GM21786 (cell line): ENCODE measurements around the gene LRRC41.
A peak's percentile ranks its signal among the peaks of the same experiment; 100 is the strongest.
"Not testable (repeated sequence)": the region's sequence is repeated elsewhere in the genome, so short reads cannot be mapped to it uniquely, and the experiment has no call there.

Experiments used
- ATAC-seq: cut with Tn5 transposase; IDR thresholded peaks from one replicate; pipeline ENCODE4 v1.9.1; 2021; ENCODE audit not compliant: unreplicated experiment

The LRRC41 gene

GRCh38 chr1:46328182-46328581 lies 24.8 kb upstream of the LRRC41 start:
- ATAC-seq, result not testable (repeated sequence)

DNA sequence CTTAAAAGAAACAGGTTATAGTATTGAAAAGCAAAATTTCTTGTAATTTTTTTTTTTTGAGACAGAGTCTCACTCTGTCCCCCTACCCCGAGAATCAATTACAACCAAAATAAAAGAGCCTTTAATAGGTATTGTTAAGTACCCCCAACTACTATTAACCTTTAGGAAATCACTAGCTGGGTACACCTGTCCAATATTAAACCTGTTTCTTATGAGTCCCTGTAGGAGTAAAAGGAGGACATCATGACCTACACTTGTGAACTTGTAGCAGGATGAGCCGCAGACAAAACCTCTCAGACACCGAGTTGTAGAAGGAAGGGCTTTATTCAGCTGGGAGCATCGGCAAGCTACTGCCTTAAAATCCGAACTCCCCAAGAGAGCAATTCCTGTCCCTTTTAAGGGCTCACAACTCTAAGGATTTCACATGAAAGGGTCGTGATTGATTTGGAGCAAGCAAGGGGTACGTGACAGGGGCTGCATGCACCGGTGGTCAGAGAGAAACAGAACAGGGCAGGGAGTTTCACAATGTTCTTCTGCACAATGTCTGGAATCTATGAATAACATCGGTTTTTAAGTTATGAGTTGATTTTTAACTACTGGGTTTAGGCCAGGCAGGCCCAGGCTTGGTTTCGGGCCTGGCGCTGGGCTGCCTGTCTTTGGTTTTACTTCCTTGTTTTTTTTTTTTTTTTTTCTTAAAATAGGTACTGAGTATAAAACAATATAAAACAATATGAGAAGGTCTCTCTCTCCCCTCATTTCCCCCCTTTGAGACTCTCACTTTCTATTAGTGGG lies 22.1 kb upstream of the LRRC41 start:
- ATAC-seq, result not testable (repeated sequence)

GRCh38 chr1:46322191-46322590 lies 18.8 kb upstream of the LRRC41 start:
- not testable (repeated sequence) for ATAC-seq

DNA sequence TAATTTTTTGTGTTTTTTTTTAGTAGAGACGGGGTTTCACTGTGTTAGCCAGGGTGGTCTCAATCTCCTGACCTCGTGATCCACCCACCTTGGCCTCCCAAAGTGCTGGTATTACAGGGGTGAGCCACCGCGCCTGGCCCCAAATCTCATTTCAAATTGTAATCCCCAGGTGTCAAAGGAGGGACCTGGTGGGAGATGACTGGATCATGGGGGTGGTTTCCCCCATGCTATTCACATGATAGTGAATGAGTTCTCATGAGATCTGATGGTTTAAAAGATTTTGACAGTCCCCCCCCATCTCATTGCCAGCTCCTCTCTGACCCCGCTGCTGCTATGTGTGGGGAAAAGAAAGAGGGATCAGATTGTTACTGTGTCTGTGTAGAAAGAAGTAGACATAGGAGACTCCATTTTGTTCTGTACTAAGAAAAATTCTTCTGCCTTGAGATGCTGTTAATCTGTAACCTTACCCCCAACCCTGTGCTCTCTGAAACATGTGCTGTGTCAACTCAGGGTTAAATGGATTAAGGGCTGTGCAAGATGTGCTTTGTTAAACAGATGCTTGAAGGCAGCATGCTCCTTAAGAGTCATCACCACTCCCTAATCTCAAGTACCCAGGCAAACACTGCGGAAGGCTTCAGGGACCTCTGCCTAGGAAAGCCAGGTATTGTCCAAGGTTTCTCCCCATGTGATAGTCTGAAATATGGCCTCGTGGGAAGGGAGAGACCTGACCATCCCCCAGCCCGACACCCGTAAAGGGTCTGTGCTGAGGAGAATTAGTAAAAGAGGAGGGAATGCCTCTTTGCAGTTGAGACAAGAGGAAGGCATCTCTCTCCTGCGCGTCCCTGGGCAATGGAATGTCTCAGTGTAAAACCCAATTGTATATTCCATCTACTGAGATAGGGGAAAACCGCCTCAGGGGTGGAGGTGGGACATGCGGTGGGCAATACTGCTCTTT lies 16.8 kb upstream of the LRRC41 start:
- not testable (repeated sequence) for ATAC-seq

DNA sequence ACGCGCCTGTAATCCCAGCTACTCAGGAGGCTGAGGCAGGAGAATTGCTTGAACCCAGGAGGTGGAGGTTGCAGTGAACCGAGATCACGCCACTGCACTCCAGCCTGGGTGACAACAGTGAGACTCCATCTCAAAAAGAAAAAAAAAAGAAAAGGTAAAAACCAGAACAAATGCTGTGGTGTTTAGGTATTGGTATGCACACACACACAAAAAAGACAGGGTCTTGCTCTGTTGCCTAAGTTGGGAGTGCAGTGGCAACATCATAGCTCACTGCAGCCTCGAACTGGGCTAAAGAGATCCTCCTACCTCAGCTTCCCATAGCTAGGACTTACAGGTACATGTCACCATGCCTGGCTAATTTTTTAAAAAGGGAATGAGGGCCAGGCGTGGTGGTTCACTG lies 15.9 kb upstream of the LRRC41 start:
- not testable (repeated sequence) for ATAC-seq

DNA sequence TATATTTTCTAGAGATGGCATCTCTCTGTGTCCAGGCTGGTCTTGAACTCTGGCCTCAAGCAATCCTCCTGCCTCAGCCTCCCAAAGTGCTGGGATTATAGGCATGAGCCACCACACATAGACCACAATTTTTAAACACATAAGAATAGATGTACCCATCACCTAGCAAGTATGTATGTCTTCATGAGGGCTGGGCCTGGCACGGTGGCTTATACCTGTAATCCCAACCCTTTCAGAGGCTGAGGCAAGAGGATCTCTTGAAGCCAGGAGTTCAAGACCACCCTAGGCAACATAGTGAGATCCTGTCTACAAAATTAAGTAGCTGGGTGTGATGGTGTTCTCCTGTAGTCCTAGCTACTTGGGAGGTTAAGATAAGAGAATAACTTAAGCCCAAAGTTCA lies 13.9 kb upstream of the LRRC41 start:
- no peak for ATAC-seq

GRCh38 chr1:46315669-46316403 lies 12.4 kb upstream of the LRRC41 start:
- ATAC-seq, result no peak

GRCh38 chr1:46310321-46310720 lies 6.9 kb upstream of the LRRC41 start:
- no peak for ATAC-seq

GRCh38 chr1:46309401-46310159 lies 6.2 kb upstream of the LRRC41 start:
- ATAC-seq, result no peak

- no peak for ATAC-seq
These were observed 2.7 kb upstream of the LRRC41 start for GRCh38 chr1:46306159-46306530.

DNA sequence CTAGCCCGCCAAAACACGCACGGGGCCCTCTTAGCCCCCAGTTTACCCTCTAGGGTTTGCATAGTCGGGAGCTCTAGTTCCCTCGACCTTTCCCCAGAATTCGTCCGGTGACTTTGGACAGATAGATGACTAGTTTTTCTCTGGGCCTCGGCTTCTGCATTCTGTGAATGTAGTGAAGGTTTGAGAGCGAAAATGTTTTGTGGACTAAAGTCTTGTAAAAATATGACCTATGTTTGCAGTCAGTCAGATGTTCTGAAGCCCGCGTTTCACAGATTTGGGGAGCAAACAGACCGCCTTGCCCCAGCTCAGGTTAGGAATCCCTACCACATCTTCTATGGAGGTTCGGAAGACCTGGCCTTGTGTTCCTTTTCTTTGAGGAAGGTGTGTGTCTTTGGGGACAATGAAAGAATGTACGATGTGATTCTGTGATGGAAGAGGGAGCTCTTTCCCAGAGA lies 483 bp upstream of the LRRC41 start:
- peak; percentile 1 for ATAC-seq

- no peak for ATAC-seq
These were observed 777 bp downstream of the LRRC41 start for GRCh38 chr1:46302641-46303037.

GRCh38 chr1:46301808-46302640 lies 1.4 kb downstream of the LRRC41 start:
- ATAC-seq, result no peak

- no peak for ATAC-seq
These were observed 2.0 kb downstream of the LRRC41 start for GRCh38 chr1:46301406-46301807.

DNA sequence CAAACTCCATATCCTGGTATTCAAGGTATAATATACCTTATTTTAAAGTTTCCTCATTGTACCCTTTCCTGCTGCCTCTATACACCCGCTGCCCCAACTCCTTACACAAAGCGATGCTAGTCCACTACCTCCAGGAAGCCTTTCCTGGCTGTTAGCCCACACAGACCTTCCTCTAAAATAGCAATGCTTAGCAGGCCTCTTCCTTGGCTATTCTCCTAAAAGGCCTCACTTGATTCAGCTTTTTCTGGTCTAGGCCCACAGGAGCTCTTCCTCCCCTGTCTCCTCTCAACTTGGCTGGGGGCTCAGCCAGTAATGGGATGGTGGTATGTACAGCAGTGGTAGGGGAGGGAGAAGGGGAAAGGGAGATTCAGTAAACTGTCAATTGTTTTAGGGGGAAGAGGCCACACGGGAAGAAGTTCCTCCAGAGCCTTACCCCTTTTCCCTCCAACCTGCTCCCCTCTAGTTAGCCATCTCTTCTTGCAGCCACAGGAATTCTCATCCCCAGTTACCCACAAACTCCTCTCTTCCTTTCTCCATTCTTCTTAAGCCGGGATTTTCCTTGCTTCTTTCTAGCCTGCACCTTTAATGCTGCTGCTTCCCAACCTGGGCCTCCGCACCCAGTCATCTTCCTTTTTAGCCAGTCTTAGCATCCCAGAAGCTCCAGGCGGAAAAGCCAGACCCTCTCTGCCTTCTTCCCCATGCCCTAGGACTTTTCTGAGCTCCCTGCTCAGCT lies 2.6 kb downstream of the LRRC41 start:
- ATAC-seq, result no peak

- no peak for ATAC-seq
These were observed 5.0 kb downstream of the LRRC41 start for GRCh38 chr1:46298387-46298786.

DNA sequence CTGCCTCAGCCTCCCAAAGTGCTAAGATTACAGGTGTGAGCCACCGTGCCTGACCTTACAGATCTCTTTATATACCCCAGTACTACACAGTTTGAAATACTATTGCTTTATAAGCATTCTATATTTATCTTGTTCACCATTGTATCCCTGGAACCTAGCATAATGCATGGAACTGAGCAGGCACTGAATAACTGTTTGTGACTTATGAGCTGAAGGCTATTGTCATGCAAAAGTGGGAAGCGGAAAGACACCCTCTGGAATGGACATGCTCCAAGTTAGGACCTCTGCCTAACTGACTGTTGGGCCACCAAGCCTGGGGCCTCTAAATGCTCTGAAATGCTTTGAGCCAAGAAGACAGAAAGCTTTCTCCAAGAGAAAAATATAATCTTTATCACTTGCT lies 8.1 kb downstream of the LRRC41 start:
- ATAC-seq, result no peak

- ATAC-seq, result no peak
These were observed 13.4 kb downstream of the LRRC41 start for GRCh38 chr1:46289976-46290375.

- no peak for ATAC-seq
These were observed 14.3 kb downstream of the LRRC41 start for GRCh38 chr1:46289134-46289494.
